ENCODE results near the gene DAGLB. TPM values are rescaled to one million over a fixed set of nuclear protein-coding genes. Genes with fewer than 3 reads are reported as not detected.

Gene DAGLB
- total RNA-seq, 1 experiment from 2014 or later, result 23.4 TPM

DNA sequence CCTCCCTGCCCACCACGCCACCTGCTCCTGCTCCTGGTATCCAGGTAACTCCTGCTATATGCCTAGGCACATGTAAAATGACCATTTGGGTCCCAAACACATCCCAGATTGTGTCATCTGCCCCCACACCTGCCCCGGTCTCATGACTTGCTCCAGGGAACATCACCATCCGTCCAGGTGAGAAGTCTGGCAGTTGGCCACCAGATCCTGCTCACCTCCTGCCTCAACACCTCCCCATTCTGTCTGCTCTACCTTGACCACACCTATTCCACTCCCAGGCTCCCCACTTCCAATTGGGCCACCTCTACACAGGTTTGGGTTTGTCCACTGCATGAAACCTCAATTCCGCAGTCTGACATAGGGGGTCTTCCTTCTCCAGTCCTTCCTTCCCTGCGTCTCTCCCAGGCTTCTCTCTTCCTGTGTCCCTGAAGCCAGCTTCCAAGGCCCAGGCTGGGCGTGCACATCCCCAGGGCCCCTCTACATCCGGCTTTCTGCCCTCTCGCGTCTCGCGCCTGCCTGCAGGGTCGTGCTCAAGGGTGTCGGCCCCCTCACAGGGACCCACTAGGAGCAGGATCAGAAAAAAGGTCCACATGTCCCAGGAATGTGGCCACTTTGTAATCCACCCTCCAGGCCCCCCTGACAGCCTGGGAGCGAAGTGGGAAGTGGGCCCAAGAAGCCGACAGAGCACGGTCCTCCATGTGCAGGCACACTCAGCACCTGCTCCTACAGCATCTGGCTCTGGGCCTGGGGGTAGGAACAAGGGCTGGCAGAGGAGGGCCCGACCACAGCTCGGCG, 49.3 kb upstream of the DAGLB start:
- Histone ChIP-seq H3K4me2 (ENCODE audit: low read length) (no peak overlapping the region), H3K4me1 (ENCODE audit: insufficient read depth, low read length) (no peaks in the 10 kb centered on the region), H3K36me3 (ENCODE audit: low read depth, low read length) (no peaks in the 10 kb centered on the region), H3K27ac (ENCODE audit: low read length) (no peak overlapping the region), H3K9ac (ENCODE audit: low read length) (no peak overlapping the region), H3K4me3 (ENCODE audit: low read length) (no peak overlapping the region), H4K20me1 (ENCODE audit: low read length) (no peaks in the 10 kb centered on the region), H2AFZ (ENCODE audit: low read length) (no peak overlapping the region), H3K79me2 (ENCODE audit: low read length) (no peaks in the 10 kb centered on the region), H3K9me2 (replicated peaks; ENCODE audit: low read length) (no peaks in the 10 kb centered on the region), H3K9me3 (ENCODE audit: low read length) (no peaks in the 10 kb centered on the region), H3K27me3 (ENCODE audit: low read length) (no peaks in the 10 kb centered on the region), H3F3A (ENCODE audit: low read length, unreplicated experiment) (no peaks in the 10 kb centered on the region)
- CTCF ChIA-PET, result interaction anchor here (0.6 kb wide), 1 partner anchor 62 kb away, joined by 4 read pairs; no protein-coding TSS in a partner anchor
- TF ChIP-seq, protein P1, sequence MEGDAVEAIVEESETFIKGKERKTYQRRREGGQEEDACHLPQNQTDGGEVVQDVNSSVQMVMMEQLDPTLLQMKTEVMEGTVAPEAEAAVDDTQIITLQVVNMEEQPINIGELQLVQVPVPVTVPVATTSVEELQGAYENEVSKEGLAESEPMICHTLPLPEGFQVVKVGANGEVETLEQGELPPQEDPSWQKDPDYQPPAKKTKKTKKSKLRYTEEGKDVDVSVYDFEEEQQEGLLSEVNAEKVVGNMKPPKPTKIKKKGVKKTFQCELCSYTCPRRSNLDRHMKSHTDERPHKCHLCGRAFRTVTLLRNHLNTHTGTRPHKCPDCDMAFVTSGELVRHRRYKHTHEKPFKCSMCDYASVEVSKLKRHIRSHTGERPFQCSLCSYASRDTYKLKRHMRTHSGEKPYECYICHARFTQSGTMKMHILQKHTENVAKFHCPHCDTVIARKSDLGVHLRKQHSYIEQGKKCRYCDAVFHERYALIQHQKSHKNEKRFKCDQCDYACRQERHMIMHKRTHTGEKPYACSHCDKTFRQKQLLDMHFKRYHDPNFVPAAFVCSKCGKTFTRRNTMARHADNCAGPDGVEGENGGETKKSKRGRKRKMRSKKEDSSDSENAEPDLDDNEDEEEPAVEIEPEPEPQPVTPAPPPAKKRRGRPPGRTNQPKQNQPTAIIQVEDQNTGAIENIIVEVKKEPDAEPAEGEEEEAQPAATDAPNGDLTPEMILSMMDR (conservative IDR thresholded peaks at IDR 0.05; ENCODE audit: low read depth, low read length), result no peak
- no peak for TF ChIP-seq EZH2phosphoT487 (IDR thresholded peaks at IDR 0.05; ENCODE audit: borderline replicate concordance, low read length)
- TF ChIP-seq EZH2 (IDR thresholded peaks at IDR 0.05; ENCODE audit: low read length, unreplicated experiment), result no peak
- no TSS peak for BruUV-seq (replicated peaks)
- DNase-seq (no peak), ATAC-seq (no peak)
- intact Hi-C loops (cut with micrococcal nuclease), result no loop called here
- POLR2A ChIA-PET (ENCODE audit: unreplicated experiment), result no interaction called here

DNA sequence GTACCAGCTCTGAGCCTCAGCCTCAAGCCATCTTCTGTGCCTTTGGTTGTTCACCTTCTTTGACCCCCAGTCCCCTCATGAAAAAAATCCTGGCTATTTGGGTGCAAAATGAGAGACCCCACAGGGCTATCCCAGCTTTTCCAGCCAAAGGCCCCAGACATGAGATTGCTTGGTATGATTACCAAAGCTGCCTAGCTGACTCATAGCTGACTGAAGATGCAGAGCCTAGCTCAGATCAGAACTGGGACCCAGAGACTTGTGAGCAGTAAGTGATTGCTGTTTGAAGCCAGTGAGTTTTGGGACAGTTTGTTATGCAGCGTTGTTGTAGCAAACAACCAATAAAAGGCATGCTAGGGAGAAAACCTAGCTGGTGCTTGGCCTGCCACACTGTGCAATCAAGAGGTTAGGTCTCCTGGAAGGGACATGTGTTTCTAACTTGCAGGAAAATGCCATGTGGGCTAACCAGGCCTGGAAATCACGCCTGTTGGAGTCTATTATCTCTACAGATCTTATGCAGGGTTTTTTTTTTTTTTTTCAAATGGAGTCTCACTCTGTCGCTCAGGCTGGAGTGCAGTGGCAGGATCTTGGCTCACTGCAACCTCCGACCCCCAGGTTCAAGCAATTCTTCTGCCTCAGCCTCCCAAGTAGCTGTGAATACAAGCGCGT, 48.0 kb upstream of the DAGLB start:
- no TSS peak for BruUV-seq (replicated peaks)
- Histone ChIP-seq H3K9me3 (ENCODE audit: low read length) (no peaks in the 10 kb centered on the region), H3K4me1 (ENCODE audit: insufficient read depth, low read length) (no peaks in the 10 kb centered on the region), H3K4me2 (ENCODE audit: low read length) (no peak overlapping the region), H3K27ac (ENCODE audit: low read length) (no peak overlapping the region), H3F3A (ENCODE audit: low read length, unreplicated experiment) (no peaks in the 10 kb centered on the region), H4K20me1 (ENCODE audit: low read length) (no peaks in the 10 kb centered on the region), H3K4me3 (ENCODE audit: low read length) (no peak overlapping the region), H3K36me3 (ENCODE audit: low read depth, low read length) (no peaks in the 10 kb centered on the region), H3K9ac (ENCODE audit: low read length) (no peak overlapping the region), H3K27me3 (ENCODE audit: low read length) (no peaks in the 10 kb centered on the region), H3K9me2 (replicated peaks; ENCODE audit: low read length) (no peaks in the 10 kb centered on the region), H2AFZ (ENCODE audit: low read length) (no peak overlapping the region), H3K79me2 (ENCODE audit: low read length) (no peaks in the 10 kb centered on the region)
- peak; percentile 16 for DNase-seq
- ChIA-PET CTCF (no interaction called here), POLR2A (ENCODE audit: unreplicated experiment) (no interaction called here)
- intact Hi-C loops (cut with micrococcal nuclease), result no loop called here
- TF ChIP-seq EZH2phosphoT487 (IDR thresholded peaks at IDR 0.05; ENCODE audit: borderline replicate concordance, low read length) (no peak), EZH2 (IDR thresholded peaks at IDR 0.05; ENCODE audit: low read length, unreplicated experiment) (no peak)
- TF ChIP-seq, protein P1 (conservative IDR thresholded peaks at IDR 0.05; ENCODE audit: low read depth, low read length), result no peak
- peak; percentile 35 for ATAC-seq

DNA sequence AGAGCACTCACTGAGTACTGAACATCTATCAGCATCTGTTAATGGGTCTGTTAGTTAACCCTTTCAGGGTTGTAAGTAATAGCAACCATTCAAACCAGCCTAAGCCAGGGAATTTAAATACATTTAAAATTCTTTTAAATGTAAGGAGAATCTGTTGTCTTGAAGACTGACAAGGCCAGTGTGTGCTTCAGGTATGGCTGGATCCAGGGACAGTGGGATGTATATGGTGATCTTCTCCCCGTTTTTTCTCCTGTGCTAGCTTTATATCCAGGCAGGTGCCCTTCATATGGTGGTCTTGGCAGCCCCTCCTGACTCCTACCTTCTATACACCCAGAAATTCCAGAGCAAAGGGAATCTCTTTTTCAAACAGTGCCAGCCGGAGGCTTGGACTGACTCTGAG, 46.6 kb upstream of the DAGLB start:
- no peak overlapping the region for H3K4me3 ChIP-seq (ENCODE audit: low read length)
- no peaks in the 10 kb centered on the region for H4K20me1 ChIP-seq (ENCODE audit: low read length)
- TF ChIP-seq EZH2phosphoT487 (IDR thresholded peaks at IDR 0.05; ENCODE audit: borderline replicate concordance, low read length), result no peak
- TF ChIP-seq, protein P1 (conservative IDR thresholded peaks at IDR 0.05; ENCODE audit: low read depth, low read length), result no peak
- no peak for TF ChIP-seq EZH2 (IDR thresholded peaks at IDR 0.05; ENCODE audit: low read length, unreplicated experiment)
- intact Hi-C loops (cut with micrococcal nuclease), result no loop called here
- no peaks in the 10 kb centered on the region for H3K27me3 ChIP-seq (ENCODE audit: low read length)
- H3K9ac ChIP-seq (ENCODE audit: low read length), result no peak overlapping the region
- ChIA-PET POLR2A (ENCODE audit: unreplicated experiment) (no interaction called here), CTCF (no interaction called here)
- no peaks in the 10 kb centered on the region for H3K4me1 ChIP-seq (ENCODE audit: insufficient read depth, low read length)
- H3K9me2 ChIP-seq (replicated peaks; ENCODE audit: low read length), result no peaks in the 10 kb centered on the region
- H3K9me3 ChIP-seq (ENCODE audit: low read length), result no peaks in the 10 kb centered on the region
- DNase-seq (no peak), ATAC-seq (no peak)
- no TSS peak for BruUV-seq (replicated peaks)
- no peak overlapping the region for H3K4me2 ChIP-seq (ENCODE audit: low read length)
- no peak overlapping the region for H3K27ac ChIP-seq (ENCODE audit: low read length)
- H2AFZ ChIP-seq (ENCODE audit: low read length), result no peak overlapping the region
- no peaks in the 10 kb centered on the region for H3K79me2 ChIP-seq (ENCODE audit: low read length)
- H3K36me3 ChIP-seq (ENCODE audit: low read depth, low read length), result no peaks in the 10 kb centered on the region
- no peaks in the 10 kb centered on the region for H3F3A ChIP-seq (ENCODE audit: low read length, unreplicated experiment)

All from PC-3 (cell line).